OCI-LY7 (cell line): Measurements from ENCODE around the gene HAND1.

ENCODE experiments used
- CTCF ChIP-seq: fragments of 200-600 bp; sonication (generic); conservative IDR thresholded peaks from 2 replicates; pipeline ENCODE4 v1.5.1; 2014; ENCODE audit warnings: mild to moderate bottlenecking, antibody characterized with exemption, low read length, moderate library complexity, mixed read lengths
- EZH2phosphoT487 ChIP-seq: fragments of 200-600 bp; sonication (generic); IDR thresholded peaks from 2 replicates; pipeline ENCODE4 v1.6.1; 2018; ENCODE audit warnings: low read depth, borderline replicate concordance, mild to moderate bottlenecking, mixed run types, antibody characterized with exemption, low read length, moderate library complexity, mixed read lengths

- TF ChIP-seq CTCF, result no peak
- TF ChIP-seq EZH2phosphoT487, result no peak
Observed at GRCh38 chr5:154514331-154514730, 36.3 kb upstream of the HAND1 start.
